GM15510 (cell line): ENCODE results near the gene RFX5.

ENCODE experiments used
- POLR2A ChIP-seq: IDR thresholded peaks from 3 replicates; pipeline ENCODE4 v1.6.1; 2011; ENCODE audit warnings: borderline replicate concordance; ENCODE audit not compliant: insufficient read length; ENCODE audit errors: extremely low read depth

Gene RFX5

DNA sequence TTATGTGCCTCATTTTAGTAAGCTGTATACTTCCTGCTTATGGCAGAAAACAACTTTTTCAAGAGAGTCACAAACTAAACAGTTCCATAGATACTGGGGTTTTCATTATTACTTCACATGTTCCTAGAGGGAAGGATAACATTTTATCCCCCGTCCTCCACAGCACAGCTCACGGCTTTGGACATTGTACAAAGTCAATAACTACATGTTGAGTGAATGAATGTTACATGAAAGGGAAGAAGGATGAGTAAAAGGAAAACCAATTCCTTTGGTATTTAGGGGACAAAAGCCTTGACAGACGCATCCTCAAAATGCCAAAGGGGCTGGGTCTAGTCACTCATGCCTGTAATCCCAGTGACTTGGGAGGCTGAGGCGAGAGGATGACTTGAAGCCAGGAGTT lies 34.6 kb downstream of the RFX5 start:
- no peak for TF ChIP-seq POLR2A

DNA sequence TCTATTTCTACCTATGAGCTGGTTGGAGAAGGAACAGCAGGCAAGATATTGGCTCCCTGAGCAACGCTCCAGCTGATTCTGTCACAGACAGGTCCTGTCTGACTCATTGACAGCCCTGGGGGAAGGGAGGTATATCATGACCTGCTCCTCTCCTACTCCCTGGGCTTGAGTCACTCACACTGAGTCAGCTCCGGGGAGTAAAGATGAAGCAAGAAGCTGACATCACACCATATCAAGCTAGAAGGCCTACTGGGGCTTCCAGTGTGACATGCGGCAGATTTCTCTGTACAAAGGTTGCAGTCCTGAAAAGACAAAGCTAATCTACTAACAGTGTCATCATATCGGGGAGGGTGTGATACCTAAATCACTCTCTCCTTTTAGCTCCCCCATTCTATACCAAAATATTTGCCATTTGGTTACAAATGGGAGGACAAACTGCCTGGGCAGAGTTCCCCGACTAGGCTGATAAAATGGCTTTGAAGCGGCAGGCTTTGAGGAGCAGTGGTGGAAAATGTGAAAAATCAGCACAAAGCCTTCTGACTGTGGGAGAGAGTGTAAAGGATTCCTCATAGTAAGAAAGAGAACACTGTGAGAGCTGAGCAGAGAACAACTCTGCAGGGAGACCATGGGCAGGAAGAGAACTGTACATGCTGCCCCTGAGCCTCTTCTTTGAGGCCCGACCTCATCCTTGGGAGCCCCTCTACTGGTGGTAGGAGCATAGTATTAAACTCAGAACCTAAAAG lies 35.3 kb downstream of the RFX5 start:
- TF ChIP-seq POLR2A: no peak

DNA sequence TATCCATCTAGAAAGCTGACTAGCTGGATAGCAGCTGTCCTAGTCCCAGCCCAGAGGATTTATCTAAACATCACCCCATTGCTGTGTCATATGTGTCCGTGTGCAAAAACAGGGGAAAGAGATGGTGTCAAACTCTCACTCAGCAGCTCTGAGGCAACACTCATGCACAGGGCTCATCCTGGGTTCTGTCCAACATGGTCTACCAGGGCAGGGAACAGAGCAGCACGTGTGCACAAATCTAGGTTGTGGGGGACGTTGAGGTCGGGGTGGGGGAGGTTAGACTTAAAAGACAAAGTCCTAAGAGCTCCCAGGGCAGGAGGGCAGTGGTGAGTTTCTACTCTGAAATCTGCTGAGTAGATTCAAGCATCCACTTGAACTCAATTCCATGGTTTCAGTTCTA lies 36.0 kb downstream of the RFX5 start:
- TF ChIP-seq POLR2A: no peak

DNA sequence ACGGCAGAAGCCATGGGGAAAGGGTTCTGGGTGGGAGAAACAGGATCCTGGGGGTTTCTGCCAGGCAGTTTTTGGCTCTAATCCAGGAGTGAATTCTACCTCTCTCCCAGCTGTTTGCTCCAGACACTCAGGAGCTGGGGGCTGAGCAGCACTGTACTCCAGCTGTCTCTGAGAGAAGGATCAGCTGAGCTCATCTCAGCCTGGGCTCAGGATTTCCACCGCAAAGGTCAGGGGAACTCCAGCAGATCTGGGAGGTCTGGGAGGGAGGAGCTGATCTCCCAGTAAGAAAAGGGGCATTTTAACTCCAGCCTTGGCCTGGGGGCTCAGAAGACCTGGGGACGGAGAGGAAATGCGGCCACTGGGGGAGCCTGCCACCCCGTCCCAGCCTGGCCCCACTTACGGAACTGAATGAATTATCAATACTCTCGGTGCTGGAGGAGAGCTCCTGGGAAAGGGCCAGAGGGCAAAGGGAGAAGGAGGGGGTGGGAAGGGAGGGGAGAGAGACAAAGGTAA lies 37.2 kb downstream of the RFX5 start:
- TF ChIP-seq POLR2A: no peak

DNA sequence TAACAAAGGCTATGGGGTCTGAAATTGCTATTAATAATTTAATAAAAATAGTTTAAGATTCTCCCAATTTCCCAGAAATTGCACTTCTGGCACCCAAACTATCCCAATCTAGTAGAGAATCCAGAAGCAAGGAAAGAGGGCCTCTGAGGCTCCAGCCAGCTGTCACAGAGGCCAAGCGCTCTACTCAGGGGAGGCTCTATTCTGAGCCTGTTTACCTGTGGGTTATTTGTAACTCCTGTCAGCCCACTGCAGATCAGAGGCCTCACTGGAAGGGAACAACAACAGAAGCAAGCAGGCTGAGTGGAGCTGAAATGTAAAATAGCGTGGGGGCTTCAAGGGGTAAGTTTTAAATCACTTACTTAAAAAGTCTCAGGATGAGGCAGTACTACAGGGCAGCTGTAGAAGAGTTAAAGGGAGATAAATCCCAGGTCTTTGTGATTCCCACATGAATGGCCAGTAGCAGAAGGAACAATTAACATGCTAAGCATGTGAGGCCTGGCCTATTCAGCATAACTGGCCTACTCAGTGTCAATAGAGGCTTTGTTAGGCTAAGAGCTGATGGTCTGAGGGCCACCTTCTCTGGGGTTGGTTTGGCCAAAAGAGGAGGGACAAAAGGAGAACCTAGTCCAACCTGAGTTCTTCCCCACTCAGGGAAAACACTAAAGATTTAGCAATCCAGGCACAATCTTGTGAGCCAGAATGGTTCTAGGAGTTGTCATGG lies 52.1 kb downstream of the RFX5 start:
- no peak for TF ChIP-seq POLR2A

DNA sequence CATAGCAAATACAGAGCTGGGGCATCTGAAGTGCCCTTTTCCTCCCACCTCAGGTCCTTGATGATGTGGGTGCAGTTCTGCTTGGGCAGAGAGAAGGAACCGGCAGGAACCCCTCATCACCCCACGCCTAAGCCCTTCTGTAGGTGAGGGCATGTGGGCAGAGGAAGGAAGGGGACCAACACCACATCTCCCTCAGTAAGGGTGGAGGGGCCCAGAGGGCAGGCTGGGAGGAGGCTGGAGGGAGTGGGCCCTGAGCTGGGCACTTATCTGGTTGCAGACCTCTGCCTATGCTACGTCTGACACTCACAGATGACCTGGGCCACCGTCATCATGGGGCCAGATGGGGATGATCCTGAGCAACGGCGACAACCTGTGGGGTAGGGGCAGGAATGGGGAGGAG lies 54.0 kb downstream of the RFX5 start:
- no peak for TF ChIP-seq POLR2A

DNA sequence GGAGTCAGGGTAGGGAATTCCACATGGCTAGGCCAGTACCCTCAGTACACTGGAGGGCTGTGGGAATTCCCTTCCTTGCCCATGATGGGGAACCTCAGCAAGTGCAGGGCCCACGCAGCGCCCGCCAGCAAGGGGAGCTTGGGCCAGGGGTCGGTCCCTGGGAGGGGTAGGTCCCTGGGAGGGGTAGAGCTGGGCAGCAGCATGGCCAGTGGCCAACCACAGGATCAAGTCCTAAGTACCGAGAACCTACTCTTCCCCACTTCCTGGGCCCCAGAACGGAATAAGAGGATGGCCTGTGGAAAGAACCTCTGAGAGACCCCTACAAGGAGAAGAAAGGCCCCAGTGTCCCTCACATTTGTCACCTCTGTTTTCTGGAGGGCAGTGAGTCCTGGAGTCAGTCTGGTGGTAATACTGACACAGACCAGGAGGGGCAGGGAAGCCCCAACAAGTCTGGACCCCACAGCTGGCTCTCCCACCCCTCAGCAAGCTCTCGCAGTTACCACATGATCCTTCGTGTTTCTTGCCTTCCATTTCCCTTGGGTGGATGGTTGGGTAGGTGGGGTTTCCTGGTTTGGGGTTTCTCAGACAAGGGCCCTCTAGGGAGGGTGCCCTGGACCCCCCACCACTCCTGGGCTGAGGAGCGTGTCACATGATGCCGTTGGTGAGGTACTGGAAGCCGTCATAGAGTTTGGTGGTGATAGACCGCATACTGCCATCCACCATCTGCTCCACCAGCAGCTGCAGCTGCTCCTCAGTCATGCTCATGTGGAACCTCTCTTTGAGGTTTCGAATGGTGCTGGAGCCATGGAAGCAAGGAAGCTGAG lies 54.6 kb downstream of the RFX5 start:
- TF ChIP-seq POLR2A: no peak

DNA sequence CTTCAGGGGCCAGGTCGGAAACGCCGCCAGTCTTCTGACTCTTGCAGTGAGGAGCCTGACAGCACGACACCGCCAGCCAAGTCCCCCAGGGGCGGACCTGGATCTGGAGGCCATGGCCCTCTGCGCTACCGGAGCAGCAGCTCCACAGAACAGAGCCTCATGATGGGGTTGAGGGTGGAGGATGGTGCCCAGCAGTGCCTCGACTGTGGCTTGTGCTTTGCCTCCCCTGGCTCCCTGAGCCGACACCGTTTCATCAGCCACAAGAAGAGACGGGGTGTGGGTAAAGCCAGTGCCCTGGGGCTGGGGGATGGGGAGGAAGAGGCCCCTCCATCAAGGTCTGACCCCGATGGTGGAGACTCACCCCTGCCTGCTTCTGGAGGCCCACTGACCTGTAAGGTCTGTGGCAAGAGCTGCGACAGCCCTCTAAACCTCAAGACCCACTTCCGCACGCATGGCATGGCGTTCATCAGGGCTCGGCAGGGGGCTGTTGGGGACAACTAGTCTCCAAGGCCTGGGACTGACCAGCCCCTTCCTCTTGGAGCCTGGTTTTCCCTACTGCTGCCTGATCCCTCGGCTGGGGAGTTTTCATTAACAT lies 56.2 kb downstream of the RFX5 start:
- TF ChIP-seq POLR2A: peak; percentile 10
